Hematopoietic multipotent progenitor cell treated with erythropoietin and hydrocortisone succinate and interleukin-3 and kit ligand, for 4 days (in vitro differentiated cells): ENCODE data around the gene PACS1.
A peak's percentile ranks its signal among the peaks of the same experiment; 100 is the strongest.

ENCODE experiments used
- DNase-seq: peaks from one replicate; pipeline ENCODE4 v3.0.0-alpha.2; 2015

The PACS1 gene

GRCh38 chr11:66278363-66279091 is 208.5 kb downstream of the PACS1 start:
- DNase-seq = peak; percentile 35

- no peak for DNase-seq
These were observed 209.1 kb downstream of the PACS1 start for GRCh38 chr11:66279092-66279734.

DNA sequence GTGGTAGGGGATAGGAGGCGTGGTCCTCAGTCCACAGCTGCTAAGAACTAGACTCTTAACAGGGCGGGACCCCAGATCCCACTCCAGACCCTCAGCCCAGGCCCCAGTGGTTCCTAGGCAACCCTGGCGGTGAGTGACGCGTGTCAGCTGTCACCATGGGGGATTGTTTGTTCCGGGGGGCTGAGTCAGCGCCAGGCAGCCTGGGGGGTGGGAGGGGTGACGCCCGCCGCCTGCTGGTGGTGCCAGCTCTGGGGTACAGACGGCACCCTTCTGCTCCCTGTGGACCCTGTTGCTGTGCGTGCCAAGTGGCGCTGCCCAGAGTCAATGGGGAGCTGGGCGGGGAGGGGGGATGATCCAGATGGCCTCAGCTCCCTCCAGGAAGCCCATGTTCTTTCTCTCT is 210.4 kb downstream of the PACS1 start:
- DNase-seq = no peak

- no peak for DNase-seq
These were observed 210.9 kb downstream of the PACS1 start for GRCh38 chr11:66281001-66281400.

GRCh38 chr11:66281776-66282467 is 211.8 kb downstream of the PACS1 start:
- DNase-seq = no peak

- DNase-seq = peak; percentile 99
These were observed 212.7 kb downstream of the PACS1 start for GRCh38 chr11:66282468-66283455.

DNA sequence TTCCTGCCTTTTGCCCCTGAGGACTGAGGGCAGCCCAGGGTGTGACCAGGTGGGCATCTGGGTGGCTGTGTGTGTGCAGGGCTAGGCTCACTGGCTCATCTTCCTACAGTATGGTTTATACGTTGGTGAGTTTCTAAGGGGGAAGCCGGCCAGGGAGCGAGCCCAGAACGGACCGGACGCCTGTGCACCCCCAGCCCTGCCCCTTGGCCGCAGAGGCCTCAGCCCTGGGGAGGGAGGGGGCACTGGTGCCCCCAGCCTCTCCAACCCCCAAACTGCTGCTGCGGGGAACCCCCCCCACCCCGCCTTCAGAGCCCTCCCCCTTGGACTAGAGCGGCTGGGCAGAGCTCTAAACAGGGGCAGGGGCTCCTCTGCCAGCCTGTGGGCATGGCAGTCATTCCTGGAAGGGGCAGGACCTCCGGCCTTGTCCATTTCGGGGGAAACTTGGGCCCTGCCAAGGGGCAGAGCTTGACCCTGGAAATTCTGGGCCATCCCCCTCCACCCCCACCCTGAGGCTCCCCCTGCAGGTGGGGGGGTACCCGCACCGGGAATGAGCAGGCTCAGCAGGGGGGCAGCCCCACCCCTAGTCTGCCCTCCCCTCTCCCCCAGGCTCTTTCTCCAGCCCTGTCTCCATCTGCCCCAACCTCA is 213.5 kb downstream of the PACS1 start:
- no peak for DNase-seq

GRCh38 chr11:66284526-66285078 is 214.5 kb downstream of the PACS1 start:
- no peak for DNase-seq

DNA sequence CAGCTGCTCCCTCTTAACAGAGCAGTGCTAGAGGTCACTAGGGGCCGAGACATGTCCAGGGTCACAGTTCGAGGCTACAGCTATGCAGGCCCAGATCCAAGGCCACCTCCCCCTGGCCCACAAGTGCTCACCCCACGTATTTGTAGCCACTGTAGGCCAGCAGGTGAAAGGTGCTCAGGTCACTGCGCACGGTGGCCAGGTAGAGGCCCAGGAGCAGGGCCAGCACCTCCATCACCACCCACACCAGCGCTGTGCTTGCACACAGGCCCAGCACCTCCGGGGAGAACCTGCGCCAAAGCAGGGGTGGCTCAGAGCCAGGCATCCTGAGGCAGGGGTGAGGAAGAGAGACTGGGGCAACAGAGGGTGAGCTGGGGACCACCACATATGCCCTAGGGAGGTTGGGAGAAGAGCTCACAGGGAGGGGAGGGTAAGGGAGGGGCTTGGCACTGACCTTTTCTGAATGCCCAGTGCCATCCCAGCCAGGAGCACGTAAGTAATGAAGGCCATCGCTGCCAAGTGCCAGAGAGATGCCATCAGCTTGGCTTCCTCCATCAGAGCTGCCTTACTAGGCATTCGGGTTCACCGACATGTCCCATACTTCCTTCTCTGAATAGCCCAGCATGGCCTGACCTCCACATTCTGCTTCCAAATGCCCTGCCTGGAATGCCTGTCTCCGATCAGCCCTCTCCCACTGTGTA is 215.3 kb downstream of the PACS1 start:
- DNase-seq = no peak

GRCh38 chr11:66286699-66287098 is 216.6 kb downstream of the PACS1 start:
- DNase-seq = no peak

DNA sequence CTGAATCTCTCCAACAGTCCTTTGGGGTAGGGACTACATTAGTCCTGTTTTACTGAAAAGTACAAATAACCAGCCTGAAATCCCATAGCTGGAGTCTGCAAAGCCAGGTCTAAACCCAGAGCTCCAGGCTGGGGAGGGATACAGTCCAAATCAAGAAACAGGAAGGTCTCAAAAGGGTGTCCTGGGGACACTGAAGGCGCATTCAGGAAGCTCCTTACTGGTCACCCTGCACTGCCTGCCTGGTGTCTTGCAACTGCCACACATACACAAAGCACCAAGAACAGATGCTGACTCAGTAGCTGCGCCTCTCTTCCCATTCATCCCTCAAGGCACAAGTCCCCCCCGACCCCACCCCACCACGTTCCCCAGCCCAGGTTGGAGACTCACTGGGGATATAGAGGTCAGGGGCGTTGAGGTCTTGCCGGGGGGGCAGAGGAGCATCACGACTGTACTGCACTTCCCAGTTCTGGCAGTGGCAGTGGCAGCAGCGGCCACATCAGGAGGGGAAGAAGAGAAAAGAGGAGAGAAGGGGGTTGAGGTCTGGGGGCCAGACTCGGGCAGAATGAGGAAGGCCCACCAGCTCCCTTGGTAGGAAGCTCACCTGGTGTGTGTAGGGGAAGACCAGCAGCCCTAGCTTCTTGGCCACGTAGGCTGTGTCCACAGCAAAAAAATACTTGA is 217.3 kb downstream of the PACS1 start:
- DNase-seq = no peak

DNA sequence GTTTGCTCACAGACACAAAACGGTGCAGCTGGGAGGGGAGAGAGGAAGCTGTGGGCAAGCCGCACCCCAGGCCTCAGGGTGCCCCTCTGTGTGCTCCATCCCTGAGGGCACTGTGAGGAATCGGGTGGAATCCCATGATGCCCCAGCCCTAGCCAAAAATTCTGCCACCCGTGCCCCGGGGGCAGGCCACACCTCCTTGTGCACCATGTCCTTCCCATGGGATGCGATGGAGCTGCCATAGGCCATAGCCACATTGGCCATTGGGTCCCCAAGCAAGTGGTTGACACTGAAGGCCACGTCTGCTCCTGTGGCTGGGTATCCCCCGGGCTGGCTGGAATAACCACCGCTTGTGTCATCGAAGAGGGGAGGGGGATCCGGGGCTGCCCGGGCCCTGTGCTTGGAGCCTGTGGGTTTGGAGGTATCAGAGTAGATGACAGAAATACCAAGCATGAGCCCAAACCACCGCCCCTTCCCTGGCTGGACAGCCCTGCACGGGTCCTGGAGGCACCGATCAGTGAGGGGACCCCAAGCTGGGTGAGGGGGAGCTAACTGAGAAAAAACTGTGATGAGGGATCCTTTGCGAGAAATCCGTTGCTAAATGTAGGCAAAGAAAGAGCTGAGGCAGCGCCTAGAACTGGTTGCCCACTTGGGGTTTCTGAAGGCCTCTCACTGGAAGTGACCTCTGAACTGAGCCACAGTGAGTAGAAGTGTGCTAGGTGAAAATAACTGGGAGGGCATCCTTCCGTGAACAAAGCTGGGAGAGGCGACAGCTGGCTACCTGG is 218.0 kb downstream of the PACS1 start:
- peak; percentile 33 for DNase-seq

GRCh38 chr11:66288671-66289547 is 218.8 kb downstream of the PACS1 start, which contains the start of gene YIF1A:
TSS of gene YIF1A (minus strand) at chr11:66289143. CDS start at chr11:66288985, 158 bp downstream.
- DNase-seq = peak; percentile 99

DNA sequence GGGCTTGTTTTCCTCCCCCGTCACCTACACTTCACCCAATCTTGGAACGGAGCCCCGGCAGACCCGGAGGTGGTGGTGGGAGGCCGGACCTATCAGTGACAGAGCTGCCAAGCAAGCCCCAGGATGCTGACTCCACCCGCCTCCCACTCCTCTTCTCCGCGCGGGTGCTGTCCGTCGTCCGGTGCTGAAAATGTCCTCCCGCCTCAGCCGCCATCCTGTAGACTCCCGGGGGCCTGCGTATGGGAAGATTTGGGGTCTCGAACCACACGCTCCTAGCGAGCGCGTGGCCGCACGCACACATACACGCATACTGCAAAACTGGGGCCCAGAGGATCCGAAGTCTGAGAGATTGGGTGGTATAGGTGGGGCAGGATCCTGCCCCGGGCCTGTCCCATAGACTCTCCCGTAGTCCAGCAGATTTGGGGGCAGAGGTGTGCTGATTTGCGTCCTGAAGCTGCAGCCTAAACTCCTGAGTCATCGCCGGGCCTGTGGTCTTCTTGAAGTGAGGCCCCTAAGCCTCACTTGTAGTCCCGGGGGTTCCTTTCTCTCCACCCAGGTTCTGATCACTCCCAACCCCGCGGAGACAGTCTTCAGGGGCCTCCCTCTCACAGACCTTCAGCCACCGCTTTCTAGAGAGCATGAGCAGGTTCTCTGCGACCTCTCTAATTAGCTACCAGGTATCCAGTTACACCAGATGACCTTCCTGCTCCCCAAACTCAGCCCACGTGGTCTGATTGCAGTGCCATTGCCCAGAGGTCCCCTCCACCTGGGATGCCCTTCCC is 219.7 kb downstream of the PACS1 start:
- DNase-seq = peak; percentile 88

DNA sequence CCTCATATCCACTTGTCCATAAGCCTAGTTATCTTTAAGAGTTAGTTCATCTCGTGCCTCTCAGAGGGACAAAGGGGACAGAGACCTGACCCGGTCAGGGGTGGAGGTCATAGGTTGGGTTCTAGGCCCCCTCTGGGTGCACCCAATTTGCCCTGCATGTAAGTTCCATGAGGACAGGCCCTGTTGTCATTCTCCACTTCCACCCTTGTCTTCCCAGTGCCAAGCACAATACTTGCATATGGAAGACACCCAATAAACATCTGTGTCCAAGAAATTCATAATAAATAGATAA is 220.2 kb downstream of the PACS1 start:
- DNase-seq = no peak

GRCh38 chr11:66291303-66291705 is 221.2 kb downstream of the PACS1 start:
- DNase-seq = no peak

GRCh38 chr11:66291706-66292542 is 221.9 kb downstream of the PACS1 start, which contains the start of gene TMEM151A:
TSS of gene TMEM151A (plus strand) at chr11:66291894. CDS start at chr11:66292014, 120 bp downstream.
- no peak for DNase-seq
